ENCODE data around the gene DSE.

Gene DSE

GRCh38 chr6:116491610-116492330, 121.0 kb downstream of the DSE start:
- DNase-seq = no peak

- no peak for DNase-seq
These were observed 121.8 kb downstream of the DSE start for GRCh38 chr6:116492331-116493067.
